WTC11 (cell line): Measurements from ENCODE around the gene SH3BP5L.

Experiments used
- ATF1 ChIP-seq: sonication (generic); formaldehyde crosslinking; IDR thresholded peaks from 2 replicates; pipeline ENCODE4 v1.8.1; 2023; ENCODE audit warnings: mild to moderate bottlenecking, moderate library complexity, missing genetic modification reagents
- E2F5 ChIP-seq: sonication (generic); formaldehyde crosslinking; IDR thresholded peaks from 2 replicates; pipeline ENCODE4 v1.8.1; 2022; ENCODE audit warnings: mild to moderate bottlenecking, moderate library complexity, missing genetic modification reagents
- ETV6 ChIP-seq: sonication (generic); formaldehyde crosslinking; IDR thresholded peaks from 2 replicates; pipeline ENCODE4 v1.8.1; 2022; ENCODE audit warnings: mild to moderate bottlenecking, missing genetic modification reagents
- FOXK1 ChIP-seq: sonication (generic); formaldehyde crosslinking; IDR thresholded peaks from 2 replicates; pipeline ENCODE4 v1.8.0; 2022; ENCODE audit warnings: mild to moderate bottlenecking, moderate library complexity, missing genetic modification reagents
- JAZF1 ChIP-seq: fragments of 250-450 bp; sonication (Bioruptor Pico); IDR thresholded peaks from 2 replicates; pipeline ENCODE4 v1.9.0; 2021; ENCODE audit warnings: moderate library complexity, mild to moderate bottlenecking, inconsistent platforms
- MAX ChIP-seq: sonication (generic); formaldehyde crosslinking; IDR thresholded peaks from 2 replicates; pipeline ENCODE4 v1.8.0; 2022; ENCODE audit warnings: mild to moderate bottlenecking, missing genetic modification reagents
- ZNF423 ChIP-seq: fragments of 250-450 bp; sonication (Bioruptor Pico); IDR thresholded peaks from 2 replicates; pipeline ENCODE4 v2.1.2; 2022; ENCODE audit warnings: mild to moderate bottlenecking, moderate library complexity
- TF ChIP-seq, protein P1 (sequence below): fragments of 200-600 bp; IDR thresholded peaks from 2 replicates; pipeline ENCODE4 v1.8.0; 2022; ENCODE audit warnings: antibody characterized with exemption

DNA sequence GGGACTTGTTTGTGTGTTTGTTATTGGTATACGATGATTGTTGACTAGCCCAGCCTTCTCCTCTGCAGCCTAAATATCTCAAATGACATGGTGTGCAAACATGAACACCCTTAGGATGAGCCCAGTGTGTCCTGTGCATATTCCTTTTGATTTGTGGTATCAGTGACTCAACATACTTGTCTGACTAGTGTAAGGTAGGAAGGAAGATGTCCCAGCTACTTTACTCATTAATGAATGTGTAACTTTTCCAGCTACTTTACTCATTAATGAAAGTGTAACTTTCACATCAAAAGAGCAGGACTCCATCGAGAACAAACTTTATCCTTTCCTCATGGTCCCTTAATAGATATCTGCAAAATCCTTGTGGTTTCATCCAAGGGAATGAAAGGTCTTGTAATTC is 35.9 kb upstream of the SH3BP5L start:
- TF ChIP-seq, protein P1, sequence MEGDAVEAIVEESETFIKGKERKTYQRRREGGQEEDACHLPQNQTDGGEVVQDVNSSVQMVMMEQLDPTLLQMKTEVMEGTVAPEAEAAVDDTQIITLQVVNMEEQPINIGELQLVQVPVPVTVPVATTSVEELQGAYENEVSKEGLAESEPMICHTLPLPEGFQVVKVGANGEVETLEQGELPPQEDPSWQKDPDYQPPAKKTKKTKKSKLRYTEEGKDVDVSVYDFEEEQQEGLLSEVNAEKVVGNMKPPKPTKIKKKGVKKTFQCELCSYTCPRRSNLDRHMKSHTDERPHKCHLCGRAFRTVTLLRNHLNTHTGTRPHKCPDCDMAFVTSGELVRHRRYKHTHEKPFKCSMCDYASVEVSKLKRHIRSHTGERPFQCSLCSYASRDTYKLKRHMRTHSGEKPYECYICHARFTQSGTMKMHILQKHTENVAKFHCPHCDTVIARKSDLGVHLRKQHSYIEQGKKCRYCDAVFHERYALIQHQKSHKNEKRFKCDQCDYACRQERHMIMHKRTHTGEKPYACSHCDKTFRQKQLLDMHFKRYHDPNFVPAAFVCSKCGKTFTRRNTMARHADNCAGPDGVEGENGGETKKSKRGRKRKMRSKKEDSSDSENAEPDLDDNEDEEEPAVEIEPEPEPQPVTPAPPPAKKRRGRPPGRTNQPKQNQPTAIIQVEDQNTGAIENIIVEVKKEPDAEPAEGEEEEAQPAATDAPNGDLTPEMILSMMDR, result no peak
- TF ChIP-seq ZNF423 (CRISPR knock-in tag), result no peak
- TF ChIP-seq ATF1 (CRISPR knock-in tag), result no peak
- no peak for TF ChIP-seq E2F5 (CRISPR knock-in tag)
- TF ChIP-seq MAX (CRISPR knock-in tag), result no peak
- no peak for TF ChIP-seq JAZF1 (CRISPR knock-in tag)
- no peak for TF ChIP-seq ETV6 (CRISPR knock-in tag)
- TF ChIP-seq FOXK1 (CRISPR knock-in tag), result no peak
